CD4-positive, alpha-beta T cell treated with Interleukin-17A for 4 hours (primary cell): ENCODE results near the gene ARMC9.
"Not testable (repeated sequence)": the region's sequence is repeated elsewhere in the genome, so short reads cannot be mapped to it uniquely, and the experiment has no call there.

Source experiments
- DNase-seq: peaks from one replicate; pipeline ENCODE4 v3.0.0-alpha.2; 2020; ENCODE audit warnings: mixed read lengths

ARMC9 gene

GRCh38 chr2:231245249-231246094 is 47.0 kb downstream of the ARMC9 start:
- no peak for DNase-seq

GRCh38 chr2:231246171-231246842 is 47.9 kb downstream of the ARMC9 start:
- no peak for DNase-seq

GRCh38 chr2:231250146-231250545 is 51.7 kb downstream of the ARMC9 start:
- no peak for DNase-seq

GRCh38 chr2:231250698-231251097 is 52.3 kb downstream of the ARMC9 start:
- DNase-seq, result no peak

- DNase-seq, result not testable (repeated sequence)
Measured at GRCh38 chr2:231253292-231253691, 54.9 kb downstream of the ARMC9 start.

GRCh38 chr2:231256494-231256893 is 58.1 kb downstream of the ARMC9 start:
- DNase-seq, result no peak

GRCh38 chr2:231257763-231258162 is 59.3 kb downstream of the ARMC9 start:
- no peak for DNase-seq

GRCh38 chr2:231258701-231259100 is 60.3 kb downstream of the ARMC9 start:
- DNase-seq, result no peak

GRCh38 chr2:231259104-231259503 is 60.7 kb downstream of the ARMC9 start:
- no peak for DNase-seq

- no peak for DNase-seq
Measured at GRCh38 chr2:231260442-231261208, 62.2 kb downstream of the ARMC9 start.

- DNase-seq, result no peak
Measured at GRCh38 chr2:231263118-231263831, 64.8 kb downstream of the ARMC9 start.

- DNase-seq, result no peak
Measured at GRCh38 chr2:231270221-231271114, 72.0 kb downstream of the ARMC9 start.

- no peak for DNase-seq
Measured at GRCh38 chr2:231272991-231273390, 74.6 kb downstream of the ARMC9 start.

- DNase-seq, result no peak
Measured at GRCh38 chr2:231276987-231277386, 78.6 kb downstream of the ARMC9 start.

- no peak for DNase-seq
Measured at GRCh38 chr2:231277962-231278361, 79.5 kb downstream of the ARMC9 start.

- no peak for DNase-seq
Measured at GRCh38 chr2:231278868-231279267, 80.4 kb downstream of the ARMC9 start.

- DNase-seq, result no peak
Measured at GRCh38 chr2:231280846-231281245, 82.4 kb downstream of the ARMC9 start.

GRCh38 chr2:231284296-231284695 is 85.9 kb downstream of the ARMC9 start:
- DNase-seq, result no peak

- DNase-seq, result no peak
Measured at GRCh38 chr2:231286964-231287363, 88.5 kb downstream of the ARMC9 start.

- DNase-seq, result no peak
Measured at GRCh38 chr2:231287696-231288095, 89.3 kb downstream of the ARMC9 start.

GRCh38 chr2:231288590-231288989 is 90.2 kb downstream of the ARMC9 start:
- DNase-seq, result no peak
